ENCODE results near the gene RPUSD3. TPM values are rescaled to one million over a fixed set of nuclear protein-coding genes. Genes with fewer than 3 reads are reported as not detected.
"Not testable (repeated sequence)": the region's sequence is repeated elsewhere in the genome, so short reads cannot be mapped to it uniquely, and the experiment has no call there.

The RPUSD3 gene
- total RNA-seq, 1 donor from 2014 or later = 15.9 TPM

DNA sequence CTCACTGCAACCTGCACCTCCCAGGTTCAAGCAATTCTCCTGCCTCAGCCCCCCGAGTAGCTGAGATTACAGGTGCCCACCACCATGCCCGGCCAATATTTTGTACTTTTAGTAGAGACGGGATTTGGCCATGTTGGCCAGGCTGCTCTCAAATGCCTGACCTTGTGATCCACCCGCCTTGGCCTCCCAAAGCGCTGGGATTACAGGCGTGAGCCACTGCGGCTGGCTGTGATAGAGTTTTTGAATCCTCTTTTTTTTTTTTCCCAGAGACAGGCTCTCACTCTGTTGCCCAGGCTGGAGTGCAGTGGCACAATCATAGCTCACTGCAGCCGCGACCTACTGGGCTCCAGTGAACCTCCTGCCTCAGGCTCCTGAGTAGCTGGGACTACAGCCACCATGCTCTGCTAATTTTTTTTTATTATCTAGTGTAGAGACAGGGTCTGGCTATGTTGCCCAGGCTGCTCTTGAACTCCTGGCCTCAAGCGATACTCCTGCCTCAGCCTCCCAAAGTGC, 21.4 kb upstream of the RPUSD3 start:
- DNase-seq (ENCODE audit: low read depth in 2 of 2) = not testable (repeated sequence)

DNA sequence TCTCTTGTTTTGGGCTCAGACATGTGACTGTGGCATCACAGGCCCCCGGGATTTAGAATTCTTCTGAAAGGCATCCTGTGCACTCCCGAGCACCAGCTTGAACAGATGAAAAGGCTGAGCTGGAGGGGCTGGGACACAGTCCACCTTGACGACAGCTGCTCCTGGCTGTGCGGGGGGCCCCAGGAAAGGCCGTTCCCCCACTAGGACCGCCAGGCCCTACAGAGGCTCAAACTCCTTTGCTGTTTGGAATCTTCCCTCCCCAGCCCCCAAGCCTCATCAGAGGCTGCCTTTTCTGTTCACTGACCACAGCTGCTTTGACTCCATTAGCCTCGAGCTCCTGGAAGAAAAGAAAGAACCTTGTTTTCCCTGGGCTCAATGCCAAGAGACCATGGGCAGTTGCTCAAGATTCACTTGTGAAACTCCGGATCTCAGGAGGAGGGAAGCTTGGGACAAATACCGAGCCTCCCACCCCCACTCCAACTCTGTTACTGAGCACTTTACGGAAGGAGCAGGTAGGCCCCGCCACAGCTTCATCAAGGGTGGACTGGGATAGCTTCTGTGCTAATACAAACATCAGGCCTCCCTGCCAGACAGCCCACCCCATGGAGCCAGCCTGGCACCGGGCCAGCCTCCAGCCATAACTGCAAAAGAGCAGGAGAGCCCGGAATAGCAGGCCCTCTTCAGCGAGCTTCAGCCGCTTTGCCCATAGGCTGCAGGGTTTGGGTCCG, 20.6 kb upstream of the RPUSD3 start:
- no peak for DNase-seq (ENCODE audit: low read depth in 2 of 2)

- DNase-seq (ENCODE audit: low read depth in 2 of 2) = no peak
These were observed 19.4 kb upstream of the RPUSD3 start for GRCh38 chr3:9863058-9863772.

GRCh38 chr3:9862391-9863057, 18.7 kb upstream of the RPUSD3 start:
- DNase-seq (ENCODE audit: low read depth in 2 of 2) = peak; percentile 43 to 49

DNA sequence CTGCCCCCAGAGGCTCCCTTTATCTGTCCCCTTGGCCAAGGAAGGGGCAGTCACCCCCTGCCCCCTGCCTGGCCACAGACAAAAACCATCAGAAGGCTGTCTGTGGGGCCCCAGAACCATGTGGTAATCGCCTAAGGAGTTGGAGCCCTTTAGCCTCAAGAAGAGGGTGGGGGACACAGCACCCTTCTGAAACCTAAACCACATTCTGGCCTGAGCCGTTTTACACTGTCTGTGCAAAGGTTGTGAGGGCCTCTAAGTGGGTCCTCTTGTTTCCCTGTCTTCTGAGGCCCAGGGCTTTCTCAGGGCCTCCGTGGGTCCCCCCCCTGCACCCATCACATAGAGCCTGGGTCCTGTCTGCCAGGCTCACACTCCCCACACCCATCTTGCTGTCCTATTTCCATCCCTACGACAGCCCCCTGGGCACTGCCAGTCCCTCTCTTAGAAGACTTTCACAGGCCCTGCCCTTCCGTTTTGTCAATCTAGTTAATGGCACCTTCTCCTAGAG, 17.9 kb upstream of the RPUSD3 start:
- no peak for DNase-seq (ENCODE audit: low read depth in 2 of 2)

DNA sequence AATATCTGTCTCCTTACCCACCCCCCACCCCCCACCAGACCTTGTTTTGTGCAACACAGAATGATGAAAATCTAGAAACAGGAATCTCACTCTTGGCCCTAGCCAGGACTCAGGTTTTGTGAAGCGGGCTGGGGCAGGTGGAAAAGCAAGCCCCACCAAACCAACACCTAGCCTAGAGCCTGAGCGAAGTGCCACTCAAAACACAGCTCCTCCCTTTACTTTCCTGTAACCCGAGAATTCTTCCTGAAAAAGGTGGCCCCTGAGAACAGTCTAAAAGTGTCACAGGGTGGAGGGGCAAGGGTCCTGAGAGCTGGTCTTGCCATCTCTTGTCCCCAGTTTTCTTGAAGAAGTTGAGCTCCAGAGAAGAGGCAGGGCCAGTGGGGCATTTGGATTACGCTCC, 17.4 kb upstream of the RPUSD3 start:
- no peak for DNase-seq (ENCODE audit: low read depth in 2 of 2)

- no peak for DNase-seq (ENCODE audit: low read depth in 2 of 2)
These were observed 15.8 kb upstream of the RPUSD3 start for GRCh38 chr3:9859530-9860025.

GRCh38 chr3:9855594-9855993, 11.8 kb upstream of the RPUSD3 start:
- no peak for DNase-seq (ENCODE audit: low read depth in 2 of 2)

DNA sequence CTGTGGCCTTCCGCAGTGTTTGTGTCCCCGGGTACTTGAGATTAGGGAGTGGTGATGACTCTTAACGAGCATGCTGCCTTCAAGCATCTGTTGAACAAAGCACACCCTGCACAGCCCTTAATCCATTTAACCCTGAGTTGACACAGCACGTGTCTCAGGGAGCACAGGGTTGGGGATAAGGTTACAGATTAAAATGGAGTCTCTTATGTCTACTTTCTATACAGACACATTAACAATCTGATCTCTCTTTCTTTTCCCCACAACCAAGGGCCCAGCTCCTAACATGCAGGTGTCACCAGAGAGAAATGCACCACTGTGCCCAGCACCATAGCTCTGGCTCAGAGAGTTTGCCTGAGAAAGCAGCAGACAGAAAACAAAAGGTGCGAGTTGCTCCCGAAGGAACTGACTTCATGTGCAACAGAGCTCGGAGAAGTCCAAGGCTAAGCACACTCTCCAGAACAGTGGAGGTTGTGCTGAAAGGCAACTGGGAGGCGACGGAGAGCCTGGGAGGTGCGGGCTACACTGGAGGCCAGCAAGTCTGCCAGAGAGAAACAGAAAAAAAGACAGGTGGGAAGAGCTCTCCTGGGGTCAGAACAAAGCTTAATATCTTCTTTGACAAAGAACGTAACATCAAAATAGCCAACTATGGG, 10.6 kb upstream of the RPUSD3 start:
- not testable (repeated sequence) for DNase-seq (ENCODE audit: low read depth in 2 of 2)

DNA sequence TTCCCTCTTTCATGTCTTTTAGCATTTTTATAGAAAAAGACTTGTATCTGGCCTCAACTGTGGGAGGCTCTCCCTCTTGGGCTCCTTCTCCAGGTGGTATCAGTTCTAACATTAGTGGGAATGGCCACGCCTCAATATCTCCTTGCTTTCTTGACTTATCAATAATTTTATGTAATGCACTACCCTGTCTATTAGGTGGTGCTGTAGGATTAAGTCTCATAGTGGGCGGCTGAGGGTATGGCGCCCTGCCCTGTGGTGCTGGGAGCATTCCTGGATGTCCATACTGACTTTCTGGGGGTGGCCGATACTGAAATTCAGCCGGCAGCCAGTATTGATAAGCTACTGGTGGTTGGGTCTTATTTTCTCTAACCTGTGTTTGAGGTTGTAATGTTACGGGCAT, 8.7 kb upstream of the RPUSD3 start:
- no peak for DNase-seq (ENCODE audit: low read depth in 2 of 2)

- DNase-seq (ENCODE audit: low read depth in 2 of 2) = not testable (repeated sequence)
These were observed 8.1 kb upstream of the RPUSD3 start for GRCh38 chr3:9851926-9852325.

DNA sequence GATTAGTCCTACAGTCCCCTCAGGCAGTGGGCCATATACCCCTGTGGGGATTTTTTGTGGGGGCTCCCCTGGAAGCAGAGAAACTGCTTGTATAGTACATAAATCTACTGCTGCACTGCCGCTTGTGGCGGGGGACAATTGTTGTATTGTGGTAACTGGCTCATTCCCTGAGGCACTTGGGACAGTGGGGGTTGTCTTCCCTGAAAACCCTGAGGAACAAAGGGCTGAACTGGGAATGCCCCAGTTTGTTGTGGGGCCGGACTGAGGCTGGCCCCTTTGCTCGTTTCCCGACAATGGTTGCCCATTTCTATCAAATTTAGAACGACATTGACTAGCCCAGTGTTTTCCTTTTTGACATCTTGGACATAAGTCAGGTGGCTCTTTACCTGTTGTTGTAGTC, 7.6 kb upstream of the RPUSD3 start:
- not testable (repeated sequence) for DNase-seq (ENCODE audit: low read depth in 2 of 2)

- peak; percentile 36 to 49 for DNase-seq (ENCODE audit: low read depth in 2 of 2)
These were observed 5.1 kb upstream of the RPUSD3 start for GRCh38 chr3:9848860-9849259.

- not testable (repeated sequence) for DNase-seq (ENCODE audit: low read depth in 2 of 2)
These were observed 4.1 kb upstream of the RPUSD3 start for GRCh38 chr3:9847870-9848269.

DNA sequence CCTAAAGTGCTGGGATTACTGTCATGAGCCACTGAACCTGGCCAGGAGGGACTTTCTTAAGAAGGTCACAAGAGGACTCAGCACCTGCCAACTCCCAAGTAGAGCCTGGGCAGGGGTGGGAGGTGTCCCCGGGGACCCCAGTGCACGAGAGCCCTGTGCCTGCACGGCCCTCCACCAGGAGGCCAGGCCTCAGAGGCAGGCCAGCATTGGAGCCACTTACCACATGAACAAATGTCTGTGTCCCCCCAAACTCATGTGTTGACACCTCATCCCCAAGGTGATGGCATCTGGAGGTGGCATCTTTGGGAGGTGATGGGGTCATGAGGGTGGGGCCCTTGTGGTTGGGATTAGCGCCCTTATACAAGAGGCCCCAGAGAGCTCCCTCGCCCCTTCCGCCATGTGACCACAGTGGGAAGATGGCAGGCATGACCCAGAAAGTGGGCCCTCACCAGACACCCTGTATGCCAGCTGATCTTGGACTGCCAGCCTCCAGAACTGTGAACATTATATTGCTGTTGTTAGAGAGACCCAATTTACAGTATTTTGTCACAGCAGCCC, 3.2 kb upstream of the RPUSD3 start:
- DNase-seq (ENCODE audit: low read depth in 2 of 2) = no peak

DNA sequence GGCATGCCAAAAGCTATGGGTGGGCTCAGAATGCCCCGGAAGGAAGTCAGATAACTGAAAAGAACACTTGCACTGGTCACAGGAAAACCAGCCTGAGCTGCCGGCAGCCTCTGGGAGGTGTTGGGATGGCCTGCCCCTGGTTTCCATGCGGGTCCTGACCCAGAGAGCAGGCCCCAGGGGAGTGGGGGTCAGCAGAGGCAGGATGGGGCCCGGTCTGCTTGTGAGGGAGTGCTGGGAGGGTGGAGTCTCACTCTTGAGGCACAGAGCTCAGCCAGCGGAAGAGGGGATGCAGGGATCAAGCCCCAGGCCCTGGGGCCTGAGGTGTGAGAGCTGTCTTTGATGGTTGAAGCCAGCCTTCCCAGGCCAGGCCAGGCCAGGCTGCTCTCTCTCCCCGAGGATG, 2.4 kb upstream of the RPUSD3 start:
- no peak for DNase-seq (ENCODE audit: low read depth in 2 of 2)

DNA sequence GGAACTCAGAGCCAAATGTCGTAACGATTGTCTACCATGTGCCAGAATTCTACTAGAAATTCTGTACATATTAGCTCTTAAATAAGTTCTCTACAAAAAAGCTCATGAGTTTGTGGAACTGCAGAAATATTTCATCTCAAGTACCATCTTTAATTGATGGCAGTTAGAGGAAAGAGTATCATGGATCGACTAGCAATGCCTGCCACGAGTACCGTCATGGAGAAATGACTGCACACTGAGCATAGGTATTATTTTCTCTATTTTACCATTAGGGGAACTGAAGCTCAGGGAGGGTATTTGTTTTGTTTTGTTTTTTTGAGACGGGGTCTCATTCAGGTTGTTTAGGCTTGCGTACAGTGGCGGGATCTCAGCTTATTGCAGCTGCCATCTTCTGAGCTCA, 2.8 kb downstream of the RPUSD3 start:
- no peak for DNase-seq (ENCODE audit: low read depth in 2 of 2)

GRCh38 chr3:9838856-9839255, 5.0 kb downstream of the RPUSD3 start:
- DNase-seq (ENCODE audit: low read depth in 2 of 2) = no peak

- peak; percentile 74 to 81 for DNase-seq (ENCODE audit: low read depth in 2 of 2)
These were observed 5.9 kb downstream of the RPUSD3 start for GRCh38 chr3:9837701-9838582.

Data from lung microvascular endothelial cell (primary cell).